Colonic mucosa (tissue), 4 donors: Measurements from ENCODE around the gene RHBDL2. TPM values are rescaled to one million over a fixed set of nuclear protein-coding genes. Genes with fewer than 3 reads are reported as not detected.
"Not testable (repeated sequence)": the region's sequence is repeated elsewhere in the genome, so short reads cannot be mapped to it uniquely, and the experiment has no call there.

Source experiments
- DNase-seq: peaks from one replicate; pipeline ENCODE4 v3.0.0-alpha.2; 2020
- H3K27ac ChIP-seq: fragments of 200-600 bp; one replicate; pipeline ENCODE4 v1.8.0; 2021
- H3K27me3 ChIP-seq: fragments of 200-600 bp; one replicate; pipeline ENCODE4 v1.8.0; 2021
- H3K36me3 ChIP-seq: fragments of 200-600 bp; one replicate; pipeline ENCODE4 v1.8.0; 2021
- H3K4me1 ChIP-seq: fragments of 200-600 bp; one replicate; pipeline ENCODE4 v1.8.0; 2021; ENCODE audit warnings: mild to moderate bottlenecking
- H3K4me3 ChIP-seq: fragments of 200-600 bp; one replicate; pipeline ENCODE4 v1.8.0; 2021
- H3K9ac ChIP-seq, 2 donors: one replicate each; pipeline ENCODE4 v1.7.0; 2013; ENCODE audit warnings: control low read depth in 2 of 2, low read depth in 2 of 2, low read length in 2 of 2
- H3K9me3 ChIP-seq: fragments of 200-600 bp; one replicate; pipeline ENCODE4 v1.8.0; 2021
- intact Hi-C: fragments of 100-400 bp; cut with DNase I; formaldehyde crosslinking; loops from one replicate; pipeline ENCODE4 v1.14.1; 2022
- total RNA-seq, 2 donors: library from RNA; stranded (reverse); fragmentation: NEBNext Ultra II Directional in 1 of 2; extraction: Animal tissue kit (Norgen Biotek cat#: 25700) in 1 of 2; gene quantifications; one replicate each; pipeline ENCODE4 v1.2.1, GENCODE V29; 2021
- TF ChIP-seq, protein P1 (sequence below): fragments of 200-600 bp; IDR thresholded peaks from one replicate; pipeline ENCODE4 v1.8.0; 2022; ENCODE audit warnings: antibody characterized with exemption, mild to moderate bottlenecking
- donor health status: healthy.
- donor health status: DM: no; HTN: no; CAD: no.
- donor health status: DM: no; HTN: no; CAD: no.

Gene RHBDL2
- total RNA-seq, 2 donors from 2014 or later, result 42.5 to 46.7 TPM

DNA sequence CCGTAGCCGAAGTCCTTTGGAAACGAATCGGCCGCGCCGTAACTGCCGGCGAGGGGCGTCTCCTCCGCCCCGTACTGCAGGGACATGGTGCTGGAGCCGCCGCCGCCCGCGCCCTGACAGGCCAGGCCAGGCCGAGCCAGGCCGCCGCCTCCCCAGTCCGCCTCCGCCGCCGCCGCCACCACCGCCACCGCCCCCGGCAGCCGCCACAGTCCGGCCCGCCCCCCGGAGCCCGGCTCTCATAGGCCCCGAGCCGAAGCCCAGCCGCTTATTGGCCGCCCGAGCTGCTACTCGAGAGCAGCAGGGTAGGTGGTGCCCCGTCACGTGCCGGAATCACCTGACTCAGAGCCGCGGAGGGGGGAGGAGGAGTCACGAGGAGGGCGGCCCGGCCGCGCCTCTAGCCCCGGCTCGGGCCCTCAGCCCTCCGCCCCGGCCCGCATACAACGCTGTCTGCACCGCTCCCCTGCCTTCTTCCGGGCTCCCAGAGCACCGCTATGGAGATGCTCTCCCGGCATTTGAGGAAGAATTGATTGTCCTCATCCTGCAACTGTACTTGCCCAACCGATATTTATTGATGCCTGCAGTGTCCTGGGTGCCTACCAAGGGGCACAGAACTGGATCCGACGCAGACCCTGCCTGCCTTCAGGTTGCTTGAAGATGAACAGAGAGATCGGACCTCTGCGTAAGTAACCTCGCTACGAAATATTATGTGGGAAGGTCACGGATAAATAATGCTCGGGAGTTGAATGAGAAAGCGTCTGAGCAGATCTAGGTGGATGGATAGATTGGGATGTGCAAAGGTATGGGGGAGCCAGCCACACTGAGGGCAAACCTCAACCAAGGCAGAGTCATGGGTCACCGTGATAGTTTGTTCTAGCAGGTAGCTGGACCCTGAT, 81.8 kb downstream of the RHBDL2 start, which contains the start of gene RRAGC:
RRAGC (minus strand) TSS at position 212 of the 893 bp plus-strand sequence; CDS start at position 86, 126 bp downstream.
- H3K4me1 ChIP-seq, result peaks cover 9% of the 10 kb centered on the region
- H3K4me3 ChIP-seq, result peak within 1 kb of the TSS; percentile 63
- TF ChIP-seq, protein P1, sequence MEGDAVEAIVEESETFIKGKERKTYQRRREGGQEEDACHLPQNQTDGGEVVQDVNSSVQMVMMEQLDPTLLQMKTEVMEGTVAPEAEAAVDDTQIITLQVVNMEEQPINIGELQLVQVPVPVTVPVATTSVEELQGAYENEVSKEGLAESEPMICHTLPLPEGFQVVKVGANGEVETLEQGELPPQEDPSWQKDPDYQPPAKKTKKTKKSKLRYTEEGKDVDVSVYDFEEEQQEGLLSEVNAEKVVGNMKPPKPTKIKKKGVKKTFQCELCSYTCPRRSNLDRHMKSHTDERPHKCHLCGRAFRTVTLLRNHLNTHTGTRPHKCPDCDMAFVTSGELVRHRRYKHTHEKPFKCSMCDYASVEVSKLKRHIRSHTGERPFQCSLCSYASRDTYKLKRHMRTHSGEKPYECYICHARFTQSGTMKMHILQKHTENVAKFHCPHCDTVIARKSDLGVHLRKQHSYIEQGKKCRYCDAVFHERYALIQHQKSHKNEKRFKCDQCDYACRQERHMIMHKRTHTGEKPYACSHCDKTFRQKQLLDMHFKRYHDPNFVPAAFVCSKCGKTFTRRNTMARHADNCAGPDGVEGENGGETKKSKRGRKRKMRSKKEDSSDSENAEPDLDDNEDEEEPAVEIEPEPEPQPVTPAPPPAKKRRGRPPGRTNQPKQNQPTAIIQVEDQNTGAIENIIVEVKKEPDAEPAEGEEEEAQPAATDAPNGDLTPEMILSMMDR, result no peak
- H3K27me3 ChIP-seq, result no peaks in the 10 kb centered on the region
- peak within 1 kb of the TSS; percentile 87 for H3K27ac ChIP-seq
- H3K9ac ChIP-seq, result peak within 1 kb of the TSS; percentile 81 to 93
- H3K9me3 ChIP-seq, result no peaks in the 10 kb centered on the region
- no peaks in the 10 kb centered on the region for H3K36me3 ChIP-seq
- intact Hi-C loops, result loop anchor here (10.0 kb wide), 1 partner anchor 225 kb away; no protein-coding TSS in a partner anchor
- peak; percentile 100 for DNase-seq

DNA sequence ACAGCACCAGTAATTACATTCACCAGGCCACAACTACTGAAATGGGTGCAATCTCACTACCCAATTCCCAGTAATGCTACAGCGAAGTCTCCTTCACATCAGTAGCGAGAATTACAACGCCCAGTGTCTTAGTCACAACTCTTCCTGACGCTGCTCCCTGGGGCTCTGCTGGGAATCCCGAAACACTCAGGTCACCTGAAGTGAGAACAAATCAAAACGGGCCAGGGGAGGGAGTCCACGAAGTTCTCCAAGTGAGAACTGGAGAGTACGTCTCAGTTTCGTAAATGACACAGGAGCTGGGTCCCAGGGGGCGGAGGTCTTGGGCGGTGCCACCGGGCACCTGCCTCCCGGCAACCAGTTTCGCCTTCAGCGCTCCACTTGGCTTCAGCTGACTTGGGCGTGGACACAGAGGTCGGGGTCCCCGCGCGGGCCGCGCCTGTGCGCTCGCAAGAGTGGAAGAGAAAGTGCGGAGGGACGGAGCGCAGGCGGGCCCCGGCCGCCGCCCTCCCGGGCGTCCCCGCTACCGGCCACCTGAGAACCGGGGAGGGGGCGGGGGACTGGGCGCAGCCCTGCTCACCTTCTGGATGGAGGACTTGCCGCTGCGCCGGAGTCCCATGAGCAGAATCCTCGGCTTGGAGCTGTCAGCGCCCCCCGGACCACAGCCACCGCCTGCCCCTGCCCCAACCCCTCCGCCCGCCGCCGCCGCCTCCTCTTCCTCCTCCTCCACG, 82.6 kb downstream of the RHBDL2 start:
- TF ChIP-seq, protein P1, result no peak
- Histone ChIP-seq H3K4me1 (peaks cover 9% of the 10 kb centered on the region), H3K27me3 (no peaks in the 10 kb centered on the region), H3K9me3 (no peaks in the 10 kb centered on the region), H3K4me3 (peak overlapping the region; percentile 63), H3K36me3 (no peaks in the 10 kb centered on the region), H3K27ac (peak overlapping the region; percentile 87), H3K9ac (peak overlapping the region; percentile 77 to 93)
- DNase-seq, result peak; percentile 73
- intact Hi-C loops, result loop anchor here (10.0 kb wide), 1 partner anchor 226 kb away; no protein-coding TSS in a partner anchor

DNA sequence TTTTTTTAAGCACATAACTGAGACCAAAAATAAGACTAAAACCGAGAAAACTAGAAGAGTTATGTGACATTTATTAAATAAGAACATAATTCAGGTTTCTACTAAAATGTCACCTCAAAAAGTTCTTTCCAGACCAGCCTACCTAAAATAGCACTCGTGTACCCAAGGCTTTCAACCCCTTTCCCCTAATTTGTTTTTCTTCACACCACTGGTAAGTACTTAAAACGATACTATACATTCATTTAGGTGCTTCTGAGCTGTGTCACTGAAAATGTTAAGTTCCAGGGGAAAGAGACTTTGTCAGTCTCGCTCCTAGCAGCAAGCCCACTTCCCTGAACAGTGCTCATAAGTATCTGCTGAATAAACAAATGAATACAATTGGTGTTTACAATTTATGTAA, 88.8 kb downstream of the RHBDL2 start:
- intact Hi-C loops, result loop anchor here (10.0 kb wide), 1 partner anchor 232 kb away; no protein-coding TSS in a partner anchor

DNA sequence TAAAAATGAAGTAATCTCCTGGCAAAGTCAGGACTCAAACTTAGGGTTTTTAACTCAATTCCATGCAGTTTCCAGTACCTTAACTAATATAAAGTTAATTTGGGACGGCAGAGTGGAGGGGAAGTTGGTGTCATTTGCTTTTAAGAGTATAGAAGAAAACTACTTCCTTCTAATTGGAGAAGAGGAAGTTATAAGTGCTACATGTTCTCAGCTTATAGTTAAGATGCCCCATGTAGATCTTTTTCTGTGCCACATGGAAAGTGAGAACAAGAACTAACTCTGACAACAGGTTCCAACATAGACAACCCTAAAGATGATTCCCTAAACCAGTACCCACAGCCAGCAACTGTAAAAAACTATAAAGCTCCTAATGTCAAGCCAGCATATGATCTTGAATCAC, 93.6 kb downstream of the RHBDL2 start:
- Histone ChIP-seq H3K27me3 (no peaks in the 10 kb centered on the region), H3K27ac (no peak overlapping the region), H3K36me3 (peaks cover 9% of the 10 kb centered on the region), H3K9me3 (no peaks in the 10 kb centered on the region), H3K9ac (no peak overlapping the region), H3K4me3 (no peak overlapping the region), H3K4me1 (no peaks in the 10 kb centered on the region)
- intact Hi-C loops, result no loop called here
- no peak for DNase-seq
- TF ChIP-seq, protein P1, result no peak

More for the DNA sequence above, 88.8 kb downstream of the RHBDL2 start:
- Histone ChIP-seq H3K36me3 (peaks cover 3% of the 10 kb centered on the region), H3K27me3 (no peaks in the 10 kb centered on the region), H3K27ac (no peak overlapping the region), H3K4me1 (peaks cover 8% of the 10 kb centered on the region), H3K9ac (no peak overlapping the region), H3K9me3 (no peaks in the 10 kb centered on the region), H3K4me3 (no peak overlapping the region)
- TF ChIP-seq, protein P1, result no peak
- DNase-seq, result no peak

DNA sequence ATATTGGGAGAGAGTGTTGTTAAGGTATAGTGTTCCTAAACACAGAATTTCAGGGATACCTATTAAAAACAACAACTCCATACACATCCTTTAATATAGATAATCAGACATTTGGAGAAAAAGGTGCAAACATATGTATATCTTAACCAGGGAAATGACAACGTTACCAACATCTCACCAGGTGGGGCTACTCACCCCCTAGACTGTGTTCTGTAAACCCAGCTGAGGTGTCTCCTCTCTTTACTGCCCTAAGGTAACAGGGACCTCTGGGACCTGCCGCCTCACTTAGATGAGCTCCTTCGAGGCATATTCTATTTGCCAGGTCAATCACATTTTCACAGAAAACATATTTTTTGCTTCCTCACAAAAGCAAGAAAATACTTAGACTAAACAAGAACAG, 95.4 kb downstream of the RHBDL2 start:
- Histone ChIP-seq H3K9ac (no peak overlapping the region), H3K36me3 (peaks cover 9% of the 10 kb centered on the region)
- no peak for DNase-seq

GRCh38 chr1:38845088-38845487, 96.5 kb downstream of the RHBDL2 start:
- H3K4me3 ChIP-seq, H3K27ac ChIP-seq, H3K9me3 ChIP-seq, H3K36me3 ChIP-seq, H3K27me3 ChIP-seq, DNase-seq, H3K9ac ChIP-seq, intact Hi-C loops, H3K4me1 ChIP-seq: not testable (repeated sequence)

More for the DNA sequence above, 95.4 kb downstream of the RHBDL2 start:
- Histone ChIP-seq H3K4me1 (no peaks in the 10 kb centered on the region), H3K9me3 (no peaks in the 10 kb centered on the region), H3K27me3 (no peaks in the 10 kb centered on the region), H3K27ac (no peak overlapping the region), H3K4me3 (no peak overlapping the region)
- intact Hi-C loops, result no loop called here
- TF ChIP-seq, protein P1, result no peak
